B cell (primary cell): Measurements from ENCODE around the gene UHRF1.

Experiments
- CTCF ChIP-seq: fragments of 200-600 bp; IDR thresholded peaks from one replicate; pipeline ENCODE4 v1.8.0; 2022; ENCODE audit warnings: antibody characterized with exemption, mild to moderate bottlenecking
- EZH2 ChIP-seq: IDR thresholded peaks from 2 replicates; pipeline ENCODE4 v1.6.1; 2012; ENCODE audit warnings: borderline replicate concordance, low read depth, mild to moderate bottlenecking, moderate library complexity, low read length; ENCODE audit not compliant: insufficient read depth, poor library complexity, severe bottlenecking

GRCh38 chr19:4939466-4939865, 30.2 kb downstream of the UHRF1 start:
- no peak for TF ChIP-seq CTCF
- no peak for TF ChIP-seq EZH2
